IMR-90 (cell line): ENCODE data around the gene WNT4.

ENCODE experiments used
- BHLHE40 ChIP-seq: fragments of 150-350 bp; IDR thresholded peaks from 2 replicates; pipeline ENCODE4 v1.6.1; 2016; ENCODE audit warnings: mild to moderate bottlenecking, low read depth, low read length
- CEBPB ChIP-seq: IDR thresholded peaks from 2 replicates; pipeline ENCODE4 v1.6.1; 2012; ENCODE audit warnings: low read depth, low read length, improper control_type of control experiment
- CHD1 ChIP-seq: IDR thresholded peaks from 2 replicates; pipeline ENCODE4 v1.6.1; 2012; ENCODE audit warnings: low read depth, low read length, improper control_type of control experiment
- CTCF ChIP-seq: conservative IDR thresholded peaks from 2 replicates; pipeline ENCODE4 v1.5.1; 2012; ENCODE audit warnings: mild to moderate bottlenecking, low read depth, low read length, improper control_type of control experiment
- ELK1 ChIP-seq: fragments of 150-350 bp; IDR thresholded peaks from 2 replicates; pipeline ENCODE4 v1.6.1; 2016; ENCODE audit warnings: low read depth, mild to moderate bottlenecking, low read length, moderate library complexity, borderline replicate concordance
- MAFK ChIP-seq: IDR thresholded peaks from 2 replicates; pipeline ENCODE4 v1.6.1; 2012; ENCODE audit warnings: low read depth, low read length, improper control_type of control experiment
- MXI1 ChIP-seq: IDR thresholded peaks from 2 replicates; pipeline ENCODE4 v1.6.1; 2012; ENCODE audit warnings: low read depth, mild to moderate bottlenecking, low read length, moderate library complexity, borderline replicate concordance
- POLR2A ChIP-seq: IDR thresholded peaks from 2 replicates; pipeline ENCODE4 v1.6.1; 2012; ENCODE audit warnings: mild to moderate bottlenecking, low read depth, low read length
- RAD21 ChIP-seq: IDR thresholded peaks from 2 replicates; pipeline ENCODE4 v1.6.1; 2012; ENCODE audit warnings: low read length, improper control_type of control experiment
- RFX5 ChIP-seq: IDR thresholded peaks from 2 replicates; pipeline ENCODE4 v1.8.0; 2012; ENCODE audit warnings: low read depth, mild to moderate bottlenecking, low read length, moderate library complexity
- SMC3 ChIP-seq: fragments of 150-350 bp; IDR thresholded peaks from 2 replicates; pipeline ENCODE4 v1.6.1; 2016; ENCODE audit warnings: low read depth, mild to moderate bottlenecking, antibody characterized with exemption, low read length, moderate library complexity
- USF2 ChIP-seq: fragments of 150-350 bp; IDR thresholded peaks from 2 replicates; pipeline ENCODE4 v1.6.1; 2017; ENCODE audit warnings: mild to moderate bottlenecking, antibody characterized with exemption, low read length, low read depth

GRCh38 chr1:22111620-22112019, 31.3 kb downstream of the WNT4 start:
- TF ChIP-seq MXI1 (no peak), CTCF (no peak), CEBPB (no peak), RAD21 (no peak), MAFK (no peak), CHD1 (no peak), POLR2A (no peak), USF2 (no peak), RFX5 (no peak), ELK1 (no peak), BHLHE40 (no peak), SMC3 (no peak)
